Loucy (cell line): ENCODE measurements around the gene PGBD5.

ENCODE experiments used
- CTCF ChIP-seq: fragments of 200-600 bp; sonication (generic); conservative IDR thresholded peaks from 2 replicates; pipeline ENCODE4 v1.5.1; 2014; ENCODE audit warnings: mild to moderate bottlenecking, antibody characterized with exemption, low read length
- EZH2phosphoT487 ChIP-seq: fragments of 200-600 bp; IDR thresholded peaks from 2 replicates; pipeline ENCODE4 v1.6.1; 2018; ENCODE audit warnings: antibody characterized with exemption, mild to moderate bottlenecking, moderate library complexity, borderline replicate concordance

- TF ChIP-seq CTCF = no peak
- no peak for TF ChIP-seq EZH2phosphoT487
Observed at GRCh38 chr1:230401101-230401500, 25.0 kb downstream of the PGBD5 start.
